ENCODE results near the gene TAS2R31.

DNA sequence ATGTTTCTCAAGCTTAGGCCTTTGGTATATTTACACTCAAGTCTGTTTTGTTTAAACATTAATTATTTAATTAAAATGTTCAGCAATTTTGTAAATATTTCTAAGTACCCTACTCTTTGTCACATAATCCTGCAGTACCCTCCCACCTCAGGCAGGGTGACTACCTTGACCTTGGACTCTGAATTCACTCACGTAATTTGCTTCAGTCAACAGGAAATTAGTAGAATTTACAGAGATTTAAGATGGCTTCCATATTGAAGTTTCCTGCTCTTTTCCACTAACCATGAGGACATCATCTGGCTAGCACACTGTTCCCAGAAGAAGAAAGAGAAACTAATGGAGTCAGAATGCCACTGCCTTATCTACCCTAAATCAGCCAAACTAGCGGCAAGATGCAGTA, 7.8 kb downstream of the TAS2R31 start:
- TF ChIP-seq, protein P1, sequence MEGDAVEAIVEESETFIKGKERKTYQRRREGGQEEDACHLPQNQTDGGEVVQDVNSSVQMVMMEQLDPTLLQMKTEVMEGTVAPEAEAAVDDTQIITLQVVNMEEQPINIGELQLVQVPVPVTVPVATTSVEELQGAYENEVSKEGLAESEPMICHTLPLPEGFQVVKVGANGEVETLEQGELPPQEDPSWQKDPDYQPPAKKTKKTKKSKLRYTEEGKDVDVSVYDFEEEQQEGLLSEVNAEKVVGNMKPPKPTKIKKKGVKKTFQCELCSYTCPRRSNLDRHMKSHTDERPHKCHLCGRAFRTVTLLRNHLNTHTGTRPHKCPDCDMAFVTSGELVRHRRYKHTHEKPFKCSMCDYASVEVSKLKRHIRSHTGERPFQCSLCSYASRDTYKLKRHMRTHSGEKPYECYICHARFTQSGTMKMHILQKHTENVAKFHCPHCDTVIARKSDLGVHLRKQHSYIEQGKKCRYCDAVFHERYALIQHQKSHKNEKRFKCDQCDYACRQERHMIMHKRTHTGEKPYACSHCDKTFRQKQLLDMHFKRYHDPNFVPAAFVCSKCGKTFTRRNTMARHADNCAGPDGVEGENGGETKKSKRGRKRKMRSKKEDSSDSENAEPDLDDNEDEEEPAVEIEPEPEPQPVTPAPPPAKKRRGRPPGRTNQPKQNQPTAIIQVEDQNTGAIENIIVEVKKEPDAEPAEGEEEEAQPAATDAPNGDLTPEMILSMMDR (IDR thresholded peaks at IDR 0.05): no peak
- TF ChIP-seq EZH2 (IDR thresholded peaks at IDR 0.05): no peak
- no peak for TF ChIP-seq EZH2phosphoT487 (IDR thresholded peaks at IDR 0.05)

Measured in neural progenitor cell (in vitro differentiated cells).